Stimulated activated CD8-positive, alpha-beta memory T cell treated with anti-CD3 and anti-CD28 coated beads, Interleukin-7, amount 100 ng/mL, for 24 hours (primary cell): ENCODE data around the gene SAP25.
"Not testable (repeated sequence)": the region's sequence is repeated elsewhere in the genome, so short reads cannot be mapped to it uniquely, and the experiment has no call there.

Experiments used
- DNase-seq: peaks from one replicate; pipeline ENCODE4 v3.0.0-alpha.2; 2020; ENCODE audit warnings: low read depth

The SAP25 gene

GRCh38 chr7:100575746-100576383 lies 2.2 kb upstream of the SAP25 start:
- DNase-seq, result no peak

- no peak for DNase-seq
These were observed 1.5 kb upstream of the SAP25 start for GRCh38 chr7:100575206-100575631.

- DNase-seq, result no peak
These were observed 884 bp upstream of the SAP25 start for GRCh38 chr7:100574362-100575205.

GRCh38 chr7:100572949-100573675 lies 588 bp downstream of the SAP25 start:
- DNase-seq, result no peak

- DNase-seq, result no peak
These were observed 1.3 kb downstream of the SAP25 start for GRCh38 chr7:100572281-100572948.

- no peak for DNase-seq
These were observed 1.9 kb downstream of the SAP25 start for GRCh38 chr7:100571829-100572116.

- DNase-seq, result no peak
These were observed 2.5 kb downstream of the SAP25 start for GRCh38 chr7:100570954-100571828.

- no peak for DNase-seq
These were observed 4.5 kb downstream of the SAP25 start for GRCh38 chr7:100568896-100569844.

- DNase-seq, result no peak
These were observed 5.4 kb downstream of the SAP25 start for GRCh38 chr7:100568176-100568895.

- DNase-seq, result no peak
These were observed 5.9 kb downstream of the SAP25 start for GRCh38 chr7:100567751-100568175.

GRCh38 chr7:100567031-100567730 lies 6.5 kb downstream of the SAP25 start:
- no peak for DNase-seq

- DNase-seq, result no peak
These were observed 7.6 kb downstream of the SAP25 start for GRCh38 chr7:100566018-100566531.

GRCh38 chr7:100565133-100565571 lies 8.5 kb downstream of the SAP25 start:
- no peak for DNase-seq

GRCh38 chr7:100564405-100564804 lies 9.3 kb downstream of the SAP25 start:
- DNase-seq, result not testable (repeated sequence)

GRCh38 chr7:100563809-100564400 lies 9.8 kb downstream of the SAP25 start:
- peak; percentile 78 for DNase-seq

- no peak for DNase-seq
These were observed 10.6 kb downstream of the SAP25 start for GRCh38 chr7:100563100-100563564.

- DNase-seq, result no peak
These were observed 11.3 kb downstream of the SAP25 start for GRCh38 chr7:100562195-100563099.
